Upper lobe of left lung (tissue), 4 donors: Measurements from ENCODE around the gene SMIM20.

ENCODE experiments used
- CTCF ChIP-seq, 6 experiments: fragments of 450-650 bp in 4 of 6; fragments of 200-600 bp in 2 of 6; sonication (generic) in 2 of 6; IDR thresholded peaks; one replicate each; pipeline ENCODE4 v1.5.1; 2016 to 2019; ENCODE audit warnings: antibody characterized with exemption in 6 of 6
- POLR2A ChIP-seq, 4 donors: fragments of 450-650 bp; IDR thresholded peaks; one replicate each; pipeline ENCODE4 v1.5.1; 2016 to 2017; ENCODE audit warnings: antibody characterized with exemption in 4 of 4, mild to moderate bottlenecking in 2 of 4
- POLR2AphosphoS5 ChIP-seq, 2 donors: sonication (generic); formaldehyde crosslinking; IDR thresholded peaks; one replicate each; pipeline ENCODE4 v1.5.1; 2017; ENCODE audit warnings: antibody characterized with exemption in 2 of 2

- TF ChIP-seq POLR2A (IDR thresholded peaks at IDR 0.05) (no peak), CTCF (IDR thresholded peaks at IDR 0.05) (no peak), POLR2AphosphoS5 (IDR thresholded peaks at IDR 0.05) (no peak)
These were observed 44.1 kb downstream of the SMIM20 start for GRCh38 chr4:25958110-25958509.
